HepG2 (cell line): ENCODE measurements around the gene SLC7A8. TPM values are rescaled to one million over a fixed set of nuclear protein-coding genes. Genes with fewer than 3 reads are reported as not detected.

Experiments
- ATAC-seq: fragments of 200-7000 bp; cut with Tn5 transposase; 3 replicates; pipeline ENCODE4 v1.9.1; 2020; ENCODE audit warnings: mild to moderate bottlenecking, moderate library complexity
- BruUV-seq: library from RNA; stranded (reverse); fragments of 400-500 nt; replicated peaks from 2 replicates; lab custom pipeline; 2021; lab: Mats Ljungman, UMichigan
- CTCF ChIA-PET: fragments of 300-600 bp; formaldehyde crosslinking; extraction: SDS; loops from one replicate; lab custom pipeline; 2021; ENCODE audit warnings: low total read pairs, inconsistent platforms, low intra/inter-chr PET ratio; lab: Yijun Ruan, JAX
- POLR2A ChIA-PET: fragments of 350-600 bp; sonication (Branson Sonifier 250); formaldehyde crosslinking; loops from one replicate; lab custom pipeline; 2020; ENCODE audit warnings: antibody characterized with exemption, inconsistent platforms; lab: Yijun Ruan, JAX
- DNase-seq: peaks from one replicate; pipeline ENCODE4 v3.0.0-alpha.2; 2015; ENCODE audit warnings: low spot score
- FAIRE-seq: peaks from 3 replicates; lab custom pipeline; 2011; peaks lifted over from hg19 to GRCh38; lab: Jason Lieb, UNC
- H2AFZ ChIP-seq: one replicate; pipeline ENCODE4 v1.6.1; 2011; ENCODE audit warnings: low read length, inconsistent platforms
- H3K27ac ChIP-seq: fragments of 300-600 bp; 3 replicates; pipeline ENCODE4 v1.8.0; 2011; ENCODE audit warnings: mixed run types, mild to moderate bottlenecking, mixed read lengths, low read length, inconsistent platforms; ENCODE audit not compliant: insufficient read depth; ENCODE audit errors: extremely low read length
- H3K27me3 ChIP-seq, 2 experiments: fragments of 200-600 bp in 1 of 2; 2 replicates in 1 of 2; 3 replicates in 1 of 2; pipeline versions ENCODE4 v1.6.0 to v1.8.0; 2011; ENCODE audit warnings: low read length in 2 of 2, mild to moderate bottlenecking in 2 of 2, moderate library complexity in 2 of 2, inconsistent platforms in 1 of 2; ENCODE audit not compliant: insufficient read depth in 2 of 2, control insufficient read depth in 1 of 2
- H3K36me3 ChIP-seq, 2 experiments: fragments of 200-600 bp in 1 of 2; replicated peaks in 1 of 2; 2 replicates in 1 of 2; 3 replicates in 1 of 2; pipeline versions ENCODE4 v1.5.1 to v1.8.0; 2011; ENCODE audit warnings: low read length in 2 of 2, inconsistent platforms in 1 of 2; ENCODE audit not compliant: insufficient read depth in 2 of 2, control insufficient read depth in 1 of 2
- H3K4me1 ChIP-seq: 2 replicates; pipeline ENCODE4 v1.5.1; 2012; ENCODE audit warnings: low read length, inconsistent platforms; ENCODE audit not compliant: insufficient read depth
- H3K4me2 ChIP-seq: 2 replicates; pipeline ENCODE4 v1.6.0; 2011; ENCODE audit warnings: low read depth, low read length, inconsistent platforms
- H3K4me3 ChIP-seq, 3 experiments: fragments of 200-600 bp in 1 of 3; sonication (generic), shearing (Covaris generic) in 1 of 3; replicated peaks in 1 of 3; 2 replicates each; pipeline ENCODE4 v1.5.1; 2011 to 2016; ENCODE audit warnings: low read length in 3 of 3, inconsistent platforms in 2 of 3, low read depth in 2 of 3, mild to moderate bottlenecking in 2 of 3, control low read depth in 1 of 3, mixed read lengths in 1 of 3; ENCODE audit not compliant: insufficient read depth in 1 of 3
- H3K79me2 ChIP-seq: one replicate; pipeline ENCODE4 v1.6.1; 2011; ENCODE audit warnings: low read length, inconsistent platforms; ENCODE audit not compliant: insufficient read depth
- H3K9ac ChIP-seq: 2 replicates; pipeline ENCODE4 v1.6.0; 2011; ENCODE audit warnings: mild to moderate bottlenecking, low read depth, low read length, inconsistent platforms; ENCODE audit not compliant: insufficient read depth
- H3K9me3 ChIP-seq: 2 replicates; pipeline ENCODE4 v1.5.1; 2012; ENCODE audit warnings: mild to moderate bottlenecking, low read length
- H4K20me1 ChIP-seq: 2 replicates; pipeline ENCODE4 v1.6.0; 2011; ENCODE audit warnings: inconsistent platforms, mild to moderate bottlenecking, low read length, moderate library complexity; ENCODE audit not compliant: insufficient read depth
- ARID4A ChIP-seq: sonication (generic); formaldehyde crosslinking; IDR thresholded peaks from 2 replicates; pipeline ENCODE4 v1.5.0; 2020; ENCODE audit warnings: mild to moderate bottlenecking, missing genetic modification reagents, borderline replicate concordance
- ATF4 ChIP-seq, 2 experiments: fragments of 450-650 bp in 1 of 2; sonication (generic) in 1 of 2; formaldehyde crosslinking; IDR thresholded peaks; 2 replicates each; pipeline versions ENCODE4 v1.5.0 to v1.8.0; 2020 to 2022; ENCODE audit warnings: mild to moderate bottlenecking in 1 of 2, missing genetic modification reagents in 1 of 2
- ISX ChIP-seq: sonication (generic); formaldehyde crosslinking; conservative IDR thresholded peaks from 2 replicates; pipeline ENCODE4 v1.5.0; 2020; ENCODE audit warnings: missing genetic modification reagents
- NCOA1 ChIP-seq: sonication (generic); formaldehyde crosslinking; IDR thresholded peaks from 2 replicates; pipeline ENCODE4 v1.9.0; 2021; ENCODE audit warnings: missing genetic modification reagents
- RELA ChIP-seq: sonication (generic); formaldehyde crosslinking; IDR thresholded peaks from 2 replicates; pipeline ENCODE4 v1.4.0; 2020; ENCODE audit warnings: missing genetic modification reagents
- TAF15 ChIP-seq: fragments of 200-400 bp; formaldehyde crosslinking; IDR thresholded peaks from one replicate; pipeline ENCODE4 v1.6.1; 2018; ENCODE audit warnings: mild to moderate bottlenecking, low read depth, low read length; ENCODE audit not compliant: poor library complexity, severe bottlenecking
- U2AF1 ChIP-seq: fragments of 200-400 bp; formaldehyde crosslinking; optimal IDR thresholded peaks from 2 replicates; pipeline ENCODE3; 2017; ENCODE audit warnings: mild to moderate bottlenecking, low read depth, low read length
- ZNF569 ChIP-seq: sonication (generic); formaldehyde crosslinking; IDR thresholded peaks from 2 replicates; pipeline ENCODE4 v1.5.0; 2020; ENCODE audit warnings: mild to moderate bottlenecking, missing genetic modification reagents, moderate library complexity, borderline replicate concordance
- ZNF646 ChIP-seq: sonication (generic); formaldehyde crosslinking; IDR thresholded peaks from 2 replicates; pipeline ENCODE4 v1.9.0; 2021; ENCODE audit warnings: mild to moderate bottlenecking, missing genetic modification reagents
- WGBS: methylation state at CpG from one replicate; pipeline ENCODE4 v1.1.6; 2017; ENCODE audit warnings: low lambda C conversion rate; 5-methylcytosine and 5-hydroxymethylcytosine counted together
- in situ Hi-C: cut with HindIII; loops from 2 replicates; pipeline ENCODE4 v1.10.0; 2017; ENCODE audit warnings: low pct_unique_long_range_greater_than_20kb; ENCODE audit not compliant: extremely low pct_ligation_motif_present
- intact Hi-C: fragments of 100-400 bp; cut with micrococcal nuclease; formaldehyde crosslinking; loops from one replicate; pipeline ENCODE4 v1.10.0; 2022; ENCODE audit not compliant: unreplicated experiment
- polyA plus RNA-seq, 8 experiments: library from polyadenylated mRNA; depleted of rRNA in 3 of 8; stranded (reverse) in 7 of 8; unstranded in 1 of 8; fragments of >200 nt; fragmentation: Illumina TruSeq in 4 of 8; extraction: Trizol in 4 of 8; gene quantifications; 2 replicates each; pipeline versions ENCODE4 v1.2.1 to v1.2.3, GENCODE V29; 2011 to 2016; ENCODE audit warnings: low read depth in 4 of 8, missing spikeins in 1 of 8, mixed read lengths in 1 of 8; ENCODE audit not compliant: insufficient read depth in 1 of 8
- total RNA-seq, 5 experiments: library from RNA; depleted of rRNA; stranded (reverse); fragments of >200 nt; fragmentation: Illumina TruSeq; extraction: Trizol; gene quantifications; 2 replicates each; pipeline ENCODE4 v1.2.3, GENCODE V29; 2016; ENCODE audit warnings: low read depth in 1 of 5

The SLC7A8 gene
- total and polyA plus RNA-seq, 2 of the 13 experiments (the other 11 are each of a cell fraction or from before 2014, with no cell fraction given): 0.25 TPM; not detected in 1

GRCh38 chr14:23146351-23146910 lies 37.0 kb downstream of the SLC7A8 start:
- ChIA-PET CTCF (no interaction called here), POLR2A (no interaction called here)
- Histone ChIP-seq H3K79me2 (no peaks in the 10 kb centered on the region), H3K4me1 (no peaks in the 10 kb centered on the region), H3K4me2 (no peak overlapping the region), H3K9me3 (no peaks in the 10 kb centered on the region), H2AFZ (no peak overlapping the region), H3K36me3 (no peaks in the 10 kb centered on the region), H4K20me1 (no peaks in the 10 kb centered on the region), H3K4me3 (no peak overlapping the region), H3K27ac (no peak overlapping the region), H3K27me3 (peaks cover 8 to 35% of the 10 kb centered on the region in 2 experiments; a peak in 4 of 5 replicates), H3K9ac (no peak overlapping the region)
- ATAC-seq (no peak), DNase-seq (no peak), FAIRE-seq (no peak)
- in situ Hi-C loops: no loop called here
- intact Hi-C loops: no loop called here
- no TSS peak for BruUV-seq
- 6% methylated on average over 2 of the region's 2 CpGs for WGBS
- TF ChIP-seq ISX (CRISPR knock-in tag) (no peak), NCOA1 (no peak), TAF15 (no peak), RELA (CRISPR knock-in tag) (no peak), ATF4 (CRISPR knock-in tag; IDR thresholded peaks at IDR 0.05) (no peak), ARID4A (no peak), ZNF646 (CRISPR knock-in tag) (no peak), U2AF1 (no peak), ZNF569 (CRISPR knock-in tag) (no peak)
